Transverse colon (tissue), 4 donors: ENCODE measurements around the gene SCRT2. TPM values are rescaled to one million over a fixed set of nuclear protein-coding genes. Genes with fewer than 3 reads are reported as not detected.

Experiments used
- DNase-seq: peaks from one replicate; pipeline ENCODE4 v3.0.0-alpha.2; 2019
- H3K27ac ChIP-seq, 4 donors: fragments of 200-600 bp; sonication (generic); 2 replicates each; pipeline ENCODE4 v1.5.1; 2016 to 2018; ENCODE audit warnings: inconsistent platforms in 4 of 4
- H3K27me3 ChIP-seq: fragments of 200-600 bp; sonication (generic); 2 replicates; pipeline ENCODE4 v1.5.1; 2017; ENCODE audit warnings: inconsistent platforms
- H3K36me3 ChIP-seq, 4 donors: fragments of 200-600 bp; sonication (generic); 2 replicates each; pipeline ENCODE4 v1.5.1; 2017 to 2019; ENCODE audit warnings: inconsistent platforms in 4 of 4
- H3K4me1 ChIP-seq, 4 donors: fragments of 200-600 bp; sonication (generic); 2 replicates each; pipeline ENCODE4 v1.5.1; 2017 to 2020; ENCODE audit warnings: inconsistent platforms in 4 of 4
- H3K4me3 ChIP-seq, 4 donors: fragments of 200-600 bp; sonication (generic); 1 replicate in 1 of 4; 2 replicates in 3 of 4; pipeline versions ENCODE4 v1.5.1 to v1.6.1; 2017 to 2019; ENCODE audit warnings: inconsistent platforms in 4 of 4
- H3K9me3 ChIP-seq, 2 donors: fragments of 200-600 bp; sonication (generic); 2 replicates each; pipeline ENCODE4 v1.5.1; 2017 to 2019; ENCODE audit warnings: inconsistent platforms in 2 of 2
- CTCF ChIP-seq, 5 experiments: fragments of 200-600 bp in 3 of 5; fragments of 450-650 bp in 2 of 5; sonication (generic) in 3 of 5; IDR thresholded peaks; 1 replicate in 2 of 5; 2 replicates in 3 of 5; pipeline ENCODE4 v1.5.1; 2016 to 2017; ENCODE audit warnings: antibody characterized with exemption in 5 of 5, inconsistent platforms in 3 of 5, mild to moderate bottlenecking in 2 of 5, moderate library complexity in 1 of 5
- EP300 ChIP-seq: sonication (generic); formaldehyde crosslinking; IDR thresholded peaks from one replicate; pipeline ENCODE4 v1.6.1; 2017; ENCODE audit warnings: antibody characterized with exemption, low read depth
- POLR2A ChIP-seq: fragments of 450-650 bp; IDR thresholded peaks from one replicate; pipeline ENCODE4 v1.6.1; 2016; ENCODE audit warnings: antibody characterized with exemption, mild to moderate bottlenecking, moderate library complexity
- POLR2AphosphoS5 ChIP-seq, 3 donors: sonication (generic); formaldehyde crosslinking; IDR thresholded peaks; one replicate each; pipeline ENCODE4 v1.6.1; 2016; ENCODE audit warnings: antibody characterized with exemption in 3 of 3
- WGBS, 2 donors: methylation state at CpG; one replicate each; pipeline ENCODE4 v1.1.5; 2018; ENCODE audit warnings: low coverage in 1 of 2; 5-methylcytosine and 5-hydroxymethylcytosine counted together
- in situ Hi-C, 4 donors: fragments of 200-750 bp; cut with MboI; loops; one replicate each; pipeline versions ENCODE4 v1.15.0 to v1.15.1; 2017; ENCODE audit warnings: low sequenced_read_pairs in 3 of 4, low pct_ligation_motif_present in 1 of 4, low pct_unique_long_range_greater_than_20kb in 1 of 4
- intact Hi-C: fragments of 100-400 bp; cut with DNase I; formaldehyde crosslinking; loops from one replicate; pipeline ENCODE4 v1.15.1; 2023; ENCODE audit warnings: low total_unique reads
- total RNA-seq, 4 donors: library from RNA; depleted of rRNA; stranded (reverse); fragments of >200 nt; gene quantifications; one replicate each; pipeline ENCODE4 v1.1.0, GENCODE V29; 2016

Gene SCRT2
- total RNA-seq, 4 donors from 2014 or later: not detected

DNA sequence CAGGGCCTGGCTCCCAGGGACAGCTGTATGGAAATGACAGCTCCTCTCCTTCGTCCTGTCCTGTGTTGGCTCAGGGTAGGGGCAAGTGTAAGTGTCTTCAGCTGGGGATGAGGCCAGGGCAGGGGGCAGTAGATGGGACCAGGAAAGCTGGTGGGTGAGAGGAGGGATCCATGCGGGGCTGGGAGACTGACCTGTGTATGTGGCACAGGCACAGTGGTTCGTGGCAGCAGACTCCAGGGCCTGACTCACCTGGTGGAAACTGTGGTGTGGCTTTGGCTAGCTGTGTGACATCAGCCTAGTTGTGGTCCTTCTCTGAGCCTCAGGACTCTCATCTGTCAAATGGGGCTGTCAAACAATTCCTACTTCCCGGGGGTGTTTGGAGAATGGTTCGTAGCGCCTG lies 13.7 kb upstream of the SCRT2 start:
- in situ Hi-C loops (no loop called here), intact Hi-C loops (no loop called here)
- no peak for TF ChIP-seq POLR2AphosphoS5 (IDR thresholded peaks at IDR 0.05)
- TF ChIP-seq POLR2A: no peak
- no peak for TF ChIP-seq CTCF (IDR thresholded peaks at IDR 0.05)
- no peak for TF ChIP-seq EP300
- Histone ChIP-seq H3K27ac (no peak overlapping the region), H3K4me1 (no peaks in the 10 kb centered on the region), H3K36me3 (no peaks in the 10 kb centered on the region), H3K4me3 (no peak overlapping the region), H3K27me3 (peaks cover 55% of the 10 kb centered on the region), H3K9me3 (no peaks in the 10 kb centered on the region)
- 64% methylated on average over 6 of the region's 6 CpGs; no CpG with 5 or more reads in 1 of the 2 donors for WGBS, 2 donors
- no peak for DNase-seq

- no peaks in the 10 kb centered on the region for H3K4me1 ChIP-seq
- peaks cover 60% of the 10 kb centered on the region for H3K27me3 ChIP-seq
- no peak overlapping the region for H3K4me3 ChIP-seq
- H3K9me3 ChIP-seq: no peaks in the 10 kb centered on the region
- WGBS, 2 donors: 27% methylated on average over 10 of the region's 13 CpGs; no CpG with 5 or more reads in 1 of the 2 donors
- in situ Hi-C loops (no loop called here), intact Hi-C loops (no loop called here)
- DNase-seq: no peak
- H3K36me3 ChIP-seq: no peaks in the 10 kb centered on the region
- TF ChIP-seq POLR2A: no peak
- no peak for TF ChIP-seq CTCF (IDR thresholded peaks at IDR 0.05)
- TF ChIP-seq POLR2AphosphoS5 (IDR thresholded peaks at IDR 0.05): no peak
- TF ChIP-seq EP300: no peak
- H3K27ac ChIP-seq: no peak overlapping the region
These were observed 13.2 kb upstream of the SCRT2 start for GRCh38 chr20:688809-689212.

GRCh38 chr20:687468-688203 lies 12.0 kb upstream of the SCRT2 start:
- H3K9me3 ChIP-seq: no peaks in the 10 kb centered on the region
- no peaks in the 10 kb centered on the region for H3K4me1 ChIP-seq
- no peak overlapping the region for H3K27ac ChIP-seq
- DNase-seq: no peak
- in situ Hi-C loops: no loop called here
- TF ChIP-seq EP300: no peak
- no peaks in the 10 kb centered on the region for H3K36me3 ChIP-seq
- H3K4me3 ChIP-seq: no peak overlapping the region
- whole genome bisulfite sequencing, 2 donors: 76 to 77% methylated on average over 4 to 9 of the region's 9 CpGs
- peaks cover 66% of the 10 kb centered on the region for H3K27me3 ChIP-seq
- intact Hi-C loops: no loop called here

- in situ Hi-C loops: no loop called here
- no peak for TF ChIP-seq EP300
- TF ChIP-seq POLR2AphosphoS5 (IDR thresholded peaks at IDR 0.05): no peak
- no peak for TF ChIP-seq POLR2A
- TF ChIP-seq CTCF (IDR thresholded peaks at IDR 0.05): no peak
- 66 to 93% methylated on average over 2 to 4 of the region's 4 CpGs for WGBS, 2 donors
- intact Hi-C loops: loop anchor here (5.0 kb wide), 1 partner anchor 1598 kb away; no protein-coding TSS in a partner anchor
- no peak for DNase-seq
- H3K27ac ChIP-seq: no peak overlapping the region
- H3K27me3 ChIP-seq: peaks cover 74% of the 10 kb centered on the region
- no peak overlapping the region for H3K4me3 ChIP-seq
- H3K9me3 ChIP-seq: no peaks in the 10 kb centered on the region
- H3K4me1 ChIP-seq: no peaks in the 10 kb centered on the region
- no peaks in the 10 kb centered on the region for H3K36me3 ChIP-seq
These were observed 9.2 kb upstream of the SCRT2 start for GRCh38 chr20:684676-685319.
